WTC11 (cell line): ENCODE results near the gene CTNNBIP1.
"Not testable (repeated sequence)": the region's sequence is repeated elsewhere in the genome, so short reads cannot be mapped to it uniquely, and the experiment has no call there.

Experiments used
- ATF1 ChIP-seq: sonication (generic); formaldehyde crosslinking; IDR thresholded peaks from 2 replicates; pipeline ENCODE4 v1.8.1; 2023; ENCODE audit warnings: mild to moderate bottlenecking, moderate library complexity, missing genetic modification reagents
- CBFB ChIP-seq: sonication (generic); formaldehyde crosslinking; IDR thresholded peaks from 2 replicates; pipeline ENCODE4 v1.8.1; 2022; ENCODE audit warnings: mild to moderate bottlenecking, low read depth, missing genetic modification reagents
- HMGA2 ChIP-seq: fragments of 250-450 bp; sonication (Bioruptor Pico); IDR thresholded peaks from 2 replicates; pipeline ENCODE4 v1.4.0; 2021; ENCODE audit warnings: mild to moderate bottlenecking, moderate library complexity
- IRF2 ChIP-seq: sonication (generic); formaldehyde crosslinking; IDR thresholded peaks from 2 replicates; pipeline ENCODE4 v1.8.0; 2022; ENCODE audit warnings: low read depth, missing genetic modification reagents, borderline replicate concordance
- NFE2L1 ChIP-seq: sonication (generic); formaldehyde crosslinking; IDR thresholded peaks from 2 replicates; pipeline ENCODE4 v1.8.1; 2023; ENCODE audit warnings: missing genetic modification reagents
- NR3C1 ChIP-seq: sonication (generic); formaldehyde crosslinking; conservative IDR thresholded peaks from 2 replicates; pipeline ENCODE4 v1.8.1; 2023; ENCODE audit warnings: low read depth, mild to moderate bottlenecking, missing genetic modification reagents
- SOX15 ChIP-seq: fragments of 250-450 bp; sonication (Bioruptor Pico); IDR thresholded peaks from 2 replicates; pipeline ENCODE4 v1.9.0; 2021; ENCODE audit warnings: mild to moderate bottlenecking
- SP1 ChIP-seq: sonication (generic); formaldehyde crosslinking; conservative IDR thresholded peaks from 2 replicates; pipeline ENCODE4 v1.8.1; 2022; ENCODE audit warnings: missing genetic modification reagents
- ZNF121 ChIP-seq: sonication (generic); formaldehyde crosslinking; IDR thresholded peaks from 2 replicates; pipeline ENCODE4 v1.8.0; 2023; ENCODE audit warnings: missing genetic modification reagents
- ZNF671 ChIP-seq: fragments of 250-450 bp; sonication (Bioruptor Pico); IDR thresholded peaks from 2 replicates; pipeline ENCODE4 v1.8.0; 2021; ENCODE audit warnings: mild to moderate bottlenecking
- TF ChIP-seq, protein P1 (sequence below): fragments of 200-600 bp; IDR thresholded peaks from 2 replicates; pipeline ENCODE4 v1.8.0; 2022; ENCODE audit warnings: antibody characterized with exemption
- TF ChIP-seq, protein P2 (sequence below): sonication (generic); formaldehyde crosslinking; IDR thresholded peaks from 2 replicates; pipeline ENCODE4 v1.8.0; 2022; ENCODE audit warnings: mild to moderate bottlenecking, missing genetic modification reagents
- TF ChIP-seq, protein P3 (sequence below): sonication (generic); formaldehyde crosslinking; IDR thresholded peaks from 2 replicates; pipeline ENCODE4 v1.8.0; 2022; ENCODE audit warnings: mild to moderate bottlenecking, missing genetic modification reagents

DNA sequence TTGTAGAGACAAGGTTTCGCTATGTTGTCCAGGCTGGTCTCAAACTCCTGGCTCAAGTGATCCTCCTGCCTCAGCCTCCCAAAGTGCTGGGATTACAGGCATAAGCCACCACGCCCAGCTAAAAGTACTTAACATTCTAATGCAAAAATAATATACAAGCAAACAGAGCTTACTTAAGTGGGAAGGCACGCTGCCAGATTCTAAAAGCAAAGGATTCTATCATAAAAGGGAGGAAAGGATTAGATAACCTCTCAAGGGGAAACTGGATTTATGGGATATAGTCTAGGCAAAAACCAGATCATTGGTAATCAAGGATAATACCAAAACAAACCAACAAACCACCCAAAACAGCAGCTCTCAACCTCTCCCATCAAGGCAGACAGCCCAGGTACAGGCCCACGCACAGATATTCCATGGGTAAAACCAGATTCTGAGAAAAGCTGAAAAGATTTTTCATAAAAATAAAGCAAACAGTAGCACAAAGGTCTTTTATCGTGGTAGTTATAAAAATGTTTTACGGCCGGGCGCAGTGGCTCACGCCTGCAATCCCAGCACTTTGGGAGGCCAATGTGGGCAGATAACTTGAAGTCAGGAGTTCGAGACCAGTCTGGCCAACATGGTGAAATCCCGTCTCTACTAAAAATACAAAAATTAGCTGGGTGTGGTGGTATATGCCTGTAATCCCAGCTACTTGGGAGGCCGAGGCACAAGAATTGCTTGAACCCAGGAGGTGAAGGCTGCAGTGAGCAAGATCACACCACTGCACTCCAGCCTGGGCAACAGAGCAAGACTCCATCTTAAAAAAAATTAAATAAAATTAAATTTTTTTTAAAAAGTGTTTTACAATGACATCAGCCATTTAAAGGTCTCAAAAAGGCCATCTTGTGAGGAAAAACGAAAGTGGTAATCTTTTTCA lies 106.8 kb downstream of the CTNNBIP1 start:
- TF ChIP-seq, protein P1, sequence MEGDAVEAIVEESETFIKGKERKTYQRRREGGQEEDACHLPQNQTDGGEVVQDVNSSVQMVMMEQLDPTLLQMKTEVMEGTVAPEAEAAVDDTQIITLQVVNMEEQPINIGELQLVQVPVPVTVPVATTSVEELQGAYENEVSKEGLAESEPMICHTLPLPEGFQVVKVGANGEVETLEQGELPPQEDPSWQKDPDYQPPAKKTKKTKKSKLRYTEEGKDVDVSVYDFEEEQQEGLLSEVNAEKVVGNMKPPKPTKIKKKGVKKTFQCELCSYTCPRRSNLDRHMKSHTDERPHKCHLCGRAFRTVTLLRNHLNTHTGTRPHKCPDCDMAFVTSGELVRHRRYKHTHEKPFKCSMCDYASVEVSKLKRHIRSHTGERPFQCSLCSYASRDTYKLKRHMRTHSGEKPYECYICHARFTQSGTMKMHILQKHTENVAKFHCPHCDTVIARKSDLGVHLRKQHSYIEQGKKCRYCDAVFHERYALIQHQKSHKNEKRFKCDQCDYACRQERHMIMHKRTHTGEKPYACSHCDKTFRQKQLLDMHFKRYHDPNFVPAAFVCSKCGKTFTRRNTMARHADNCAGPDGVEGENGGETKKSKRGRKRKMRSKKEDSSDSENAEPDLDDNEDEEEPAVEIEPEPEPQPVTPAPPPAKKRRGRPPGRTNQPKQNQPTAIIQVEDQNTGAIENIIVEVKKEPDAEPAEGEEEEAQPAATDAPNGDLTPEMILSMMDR = not testable (repeated sequence)
- TF ChIP-seq ZNF671; IRF2 (CRISPR knock-in tag); NFE2L1 (CRISPR knock-in tag); SP1 (CRISPR knock-in tag); ATF1 (CRISPR knock-in tag); HMGA2; CBFB (CRISPR knock-in tag); ZNF121 (CRISPR knock-in tag); SOX15 (CRISPR knock-in tag); NR3C1 (CRISPR knock-in tag): not testable (repeated sequence)
- TF ChIP-seq, protein P2, sequence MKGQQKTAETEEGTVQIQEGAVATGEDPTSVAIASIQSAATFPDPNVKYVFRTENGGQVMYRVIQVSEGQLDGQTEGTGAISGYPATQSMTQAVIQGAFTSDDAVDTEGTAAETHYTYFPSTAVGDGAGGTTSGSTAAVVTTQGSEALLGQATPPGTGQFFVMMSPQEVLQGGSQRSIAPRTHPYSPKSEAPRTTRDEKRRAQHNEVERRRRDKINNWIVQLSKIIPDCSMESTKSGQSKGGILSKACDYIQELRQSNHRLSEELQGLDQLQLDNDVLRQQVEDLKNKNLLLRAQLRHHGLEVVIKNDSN (CRISPR knock-in tag) = not testable (repeated sequence)
- TF ChIP-seq, protein P3, sequence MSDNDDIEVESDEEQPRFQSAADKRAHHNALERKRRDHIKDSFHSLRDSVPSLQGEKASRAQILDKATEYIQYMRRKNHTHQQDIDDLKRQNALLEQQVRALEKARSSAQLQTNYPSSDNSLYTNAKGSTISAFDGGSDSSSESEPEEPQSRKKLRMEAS (CRISPR knock-in tag) = not testable (repeated sequence)
